H1 (cell line): ENCODE data around the gene BECN2.

Source experiments
- CBX5 ChIP-seq: fragments of 300-800, 300-1000 bp; sonication (generic); IDR thresholded peaks from 2 replicates; pipeline ENCODE4 v1.7.1; 2016; ENCODE audit warnings: antibody characterized with exemption, low read length, low read depth
- CEBPB ChIP-seq: IDR thresholded peaks from 2 replicates; pipeline ENCODE4 v1.6.1; 2012; ENCODE audit warnings: low read depth, low read length
- CHD2 ChIP-seq: IDR thresholded peaks from 2 replicates; pipeline ENCODE4 v1.6.1; 2012; ENCODE audit warnings: low read length, improper control_type of control experiment
- EP300 ChIP-seq, 2 experiments: IDR thresholded peaks; 1 replicate in 1 of 2; 2 replicates in 1 of 2; pipeline ENCODE4 v1.6.1; 2011 to 2012; ENCODE audit warnings: low read depth in 2 of 2, low read length in 2 of 2, mild to moderate bottlenecking in 2 of 2, borderline replicate concordance in 1 of 2, inconsistent platforms in 1 of 2, moderate library complexity in 1 of 2
- EZH2 ChIP-seq: fragments of 200-600 bp; sonication (generic); IDR thresholded peaks from 2 replicates; pipeline ENCODE4 v1.7.1; 2012; ENCODE audit warnings: low read depth, mild to moderate bottlenecking, moderate library complexity, low read length, inconsistent platforms; ENCODE audit not compliant: severe bottlenecking
- HDAC2 ChIP-seq, 2 experiments: fragments of 300-600 bp in 1 of 2; sonication (generic) in 1 of 2; IDR thresholded peaks; 2 replicates each; pipeline ENCODE4 v1.6.1; 2011 to 2012; ENCODE audit warnings: low read depth in 2 of 2, low read length in 2 of 2, mild to moderate bottlenecking in 2 of 2, moderate library complexity in 2 of 2, borderline replicate concordance in 1 of 2, inconsistent platforms in 1 of 2
- MAFK ChIP-seq: IDR thresholded peaks from 2 replicates; pipeline ENCODE4 v1.6.1; 2012; ENCODE audit warnings: low read depth, mild to moderate bottlenecking, improper control_type of control experiment, low read length
- POLR2A ChIP-seq, 2 experiments: IDR thresholded peaks; 1 replicate in 1 of 2; 2 replicates in 1 of 2; pipeline ENCODE4 v1.6.1; 2011; ENCODE audit warnings: low read depth in 2 of 2, low read length in 2 of 2, mild to moderate bottlenecking in 2 of 2; ENCODE audit errors: control extremely low read depth in 1 of 2
- POLR2AphosphoS5 ChIP-seq: IDR thresholded peaks from 2 replicates; pipeline ENCODE4 v1.6.1; 2011; ENCODE audit warnings: low read depth, low read length
- SUZ12 ChIP-seq: fragments of 200-600 bp; sonication (generic); IDR thresholded peaks from 2 replicates; pipeline ENCODE4 v1.6.1; 2012; ENCODE audit warnings: mild to moderate bottlenecking, inconsistent platforms, low read length, moderate library complexity, mixed read lengths
- ZNF274 ChIP-seq: IDR thresholded peaks from 2 replicates; pipeline ENCODE4 v1.7.0; 2012; ENCODE audit warnings: low read length, borderline replicate concordance; ENCODE audit errors: extremely low read depth
- TF ChIP-seq, protein P1 (sequence below), 3 experiments: IDR thresholded peaks; 1 replicate in 2 of 3; 2 replicates in 1 of 3; pipeline versions ENCODE4 v1.5.1 to v1.6.1; 2011; ENCODE audit warnings: low read length in 3 of 3, mild to moderate bottlenecking in 3 of 3, inconsistent platforms in 2 of 3, low read depth in 1 of 3, moderate library complexity in 1 of 3; ENCODE audit not compliant: insufficient read depth in 1 of 3; ENCODE audit errors: control extremely low read depth in 1 of 3
- TF ChIP-seq, protein P2 (sequence below): IDR thresholded peaks from 2 replicates; pipeline ENCODE4 v1.6.1; 2011; ENCODE audit warnings: low read depth, mild to moderate bottlenecking, low read length; ENCODE audit not compliant: insufficient read depth

DNA sequence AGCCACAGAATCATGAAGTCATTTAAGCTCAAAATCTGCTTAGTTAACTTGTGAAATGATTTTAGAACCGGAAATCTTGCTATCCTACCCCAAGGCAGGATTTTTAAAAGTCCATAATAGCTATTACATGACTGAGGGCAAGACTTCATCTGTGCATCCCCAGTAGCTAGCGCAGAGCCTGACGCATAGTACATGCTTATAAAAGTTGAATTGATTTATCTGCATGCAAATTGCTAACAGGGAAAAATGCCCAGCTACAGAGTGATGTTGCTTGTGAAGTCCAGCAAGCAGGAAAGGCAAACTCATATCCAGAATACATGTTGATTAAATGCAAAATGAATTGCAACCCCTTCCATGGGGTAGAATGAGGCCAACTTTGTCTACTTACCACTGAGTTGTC lies 49.4 kb downstream of the BECN2 start:
- TF ChIP-seq MAFK (no peak), EP300 (IDR thresholded peaks at IDR 0.05; ENCODE audit: borderline replicate concordance in 1 of 2, low read depth in 2 of 2, low read length in 2 of 2) (no peak), CEBPB (no peak), POLR2A (IDR thresholded peaks at IDR 0.05; ENCODE audit: control extremely low read depth in 1 of 2, low read depth in 2 of 2, low read length in 2 of 2) (no peak), CHD2 (no peak), ZNF274 (no peak), POLR2AphosphoS5 (no peak), SUZ12 (no peak), EZH2 (no peak), CBX5 (no peak), HDAC2 (IDR thresholded peaks at IDR 0.05; ENCODE audit: borderline replicate concordance in 1 of 2, low read depth in 2 of 2, low read length in 2 of 2) (no peak)
- TF ChIP-seq, protein P1, sequence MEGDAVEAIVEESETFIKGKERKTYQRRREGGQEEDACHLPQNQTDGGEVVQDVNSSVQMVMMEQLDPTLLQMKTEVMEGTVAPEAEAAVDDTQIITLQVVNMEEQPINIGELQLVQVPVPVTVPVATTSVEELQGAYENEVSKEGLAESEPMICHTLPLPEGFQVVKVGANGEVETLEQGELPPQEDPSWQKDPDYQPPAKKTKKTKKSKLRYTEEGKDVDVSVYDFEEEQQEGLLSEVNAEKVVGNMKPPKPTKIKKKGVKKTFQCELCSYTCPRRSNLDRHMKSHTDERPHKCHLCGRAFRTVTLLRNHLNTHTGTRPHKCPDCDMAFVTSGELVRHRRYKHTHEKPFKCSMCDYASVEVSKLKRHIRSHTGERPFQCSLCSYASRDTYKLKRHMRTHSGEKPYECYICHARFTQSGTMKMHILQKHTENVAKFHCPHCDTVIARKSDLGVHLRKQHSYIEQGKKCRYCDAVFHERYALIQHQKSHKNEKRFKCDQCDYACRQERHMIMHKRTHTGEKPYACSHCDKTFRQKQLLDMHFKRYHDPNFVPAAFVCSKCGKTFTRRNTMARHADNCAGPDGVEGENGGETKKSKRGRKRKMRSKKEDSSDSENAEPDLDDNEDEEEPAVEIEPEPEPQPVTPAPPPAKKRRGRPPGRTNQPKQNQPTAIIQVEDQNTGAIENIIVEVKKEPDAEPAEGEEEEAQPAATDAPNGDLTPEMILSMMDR (IDR thresholded peaks at IDR 0.05; ENCODE audit: control extremely low read depth in 1 of 3, insufficient read depth in 1 of 3, low read depth in 1 of 3, low read length in 3 of 3): no peak
- TF ChIP-seq, protein P2, sequence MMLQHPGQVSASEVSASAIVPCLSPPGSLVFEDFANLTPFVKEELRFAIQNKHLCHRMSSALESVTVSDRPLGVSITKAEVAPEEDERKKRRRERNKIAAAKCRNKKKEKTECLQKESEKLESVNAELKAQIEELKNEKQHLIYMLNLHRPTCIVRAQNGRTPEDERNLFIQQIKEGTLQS: no peak
